H9 (cell line): ENCODE data around the gene MSH4. TPM values are rescaled to one million over a fixed set of nuclear protein-coding genes. Genes with fewer than 3 reads are reported as not detected.

Source experiments
- DNase-seq: peaks from one replicate; pipeline ENCODE4 v3.0.0-alpha.2; 2017
- H2AFZ ChIP-seq: one replicate; pipeline ENCODE4 v1.6.1; 2013; ENCODE audit warnings: mild to moderate bottlenecking, low read length, control low read depth, moderate library complexity
- H2AK5ac ChIP-seq: 2 replicates; pipeline ENCODE4 v1.6.1; 2013; ENCODE audit warnings: low read length, control low read depth, mixed read lengths; ENCODE audit not compliant: insufficient read length
- H2BK120ac ChIP-seq: one replicate; pipeline ENCODE4 v1.6.1; 2013; ENCODE audit warnings: low read depth, mild to moderate bottlenecking, low read length, control low read depth, inconsistent platforms; ENCODE audit not compliant: poor library complexity, severe bottlenecking
- H2BK12ac ChIP-seq: 2 replicates; pipeline ENCODE4 v1.6.1; 2013; ENCODE audit warnings: low read length, control low read depth, mixed read lengths, low read depth; ENCODE audit not compliant: insufficient read length
- H2BK15ac ChIP-seq: 2 replicates; pipeline ENCODE4 v1.6.1; 2013; ENCODE audit warnings: low read depth, low read length, control low read depth
- H2BK20ac ChIP-seq: one replicate; pipeline ENCODE4 v1.6.1; 2013; ENCODE audit warnings: low read depth, mild to moderate bottlenecking, low read length, control low read depth, inconsistent platforms; ENCODE audit not compliant: poor library complexity, severe bottlenecking
- H2BK5ac ChIP-seq: 2 replicates; pipeline ENCODE4 v1.6.1; 2013; ENCODE audit warnings: low read length, control low read depth, mixed read lengths; ENCODE audit not compliant: insufficient read length
- H3K14ac ChIP-seq: 2 replicates; pipeline ENCODE4 v1.6.1; 2013; ENCODE audit warnings: low read length, control low read depth; ENCODE audit not compliant: insufficient read depth
- H3K18ac ChIP-seq: 2 replicates; pipeline ENCODE4 v1.6.1; 2013; ENCODE audit warnings: low read depth, mild to moderate bottlenecking, mixed read lengths, low read length, control low read depth; ENCODE audit not compliant: insufficient read length
- H3K23ac ChIP-seq: 2 replicates; pipeline ENCODE4 v1.6.1; 2013; ENCODE audit warnings: low read length, control low read depth, mixed read lengths, low read depth; ENCODE audit not compliant: insufficient read length
- H3K23me2 ChIP-seq: 2 replicates; pipeline ENCODE4 v1.6.1; 2013; ENCODE audit warnings: low read depth, mild to moderate bottlenecking, mixed read lengths, low read length, control low read depth; ENCODE audit not compliant: insufficient read length, poor library complexity, severe bottlenecking
- H3K27ac ChIP-seq: 2 replicates; pipeline ENCODE4 v1.5.1; 2013; ENCODE audit warnings: low read length, control low read depth, mixed read lengths, low read depth; ENCODE audit not compliant: insufficient read length
- H3K27me3 ChIP-seq: 2 replicates; pipeline ENCODE4 v1.6.1; 2013; ENCODE audit warnings: low read length, control low read depth, inconsistent platforms; ENCODE audit not compliant: insufficient read depth
- H3K4ac ChIP-seq: 2 replicates; pipeline ENCODE4 v1.6.1; 2013; ENCODE audit warnings: low read depth, mild to moderate bottlenecking, control low read depth, inconsistent platforms, low read length, moderate library complexity
- H3K4me1 ChIP-seq: 2 replicates; pipeline ENCODE4 v1.6.1; 2013; ENCODE audit warnings: low read length, control low read depth, inconsistent platforms; ENCODE audit not compliant: insufficient read depth
- H3K4me2 ChIP-seq: 2 replicates; pipeline ENCODE4 v1.6.1; 2013; ENCODE audit warnings: low read length, control low read depth, mixed read lengths; ENCODE audit not compliant: insufficient read length, insufficient read depth
- H3K56ac ChIP-seq: 2 replicates; pipeline ENCODE4 v1.6.1; 2013; ENCODE audit warnings: low read depth, mild to moderate bottlenecking, mixed read lengths, low read length, control low read depth; ENCODE audit not compliant: insufficient read length
- H3K79me1 ChIP-seq: 2 replicates; pipeline ENCODE4 v1.6.1; 2013; ENCODE audit warnings: low read depth, mild to moderate bottlenecking, moderate library complexity, low read length, control low read depth, inconsistent platforms; ENCODE audit not compliant: insufficient read depth, poor library complexity, severe bottlenecking
- H3K79me2 ChIP-seq: 2 replicates; pipeline ENCODE4 v1.6.1; 2013; ENCODE audit warnings: low read length, control low read depth, inconsistent platforms; ENCODE audit not compliant: insufficient read depth
- H3K9ac ChIP-seq: 2 replicates; pipeline ENCODE4 v1.6.1; 2013; ENCODE audit warnings: low read length, control low read depth, mixed read lengths; ENCODE audit not compliant: insufficient read length; ENCODE audit errors: extremely low read depth
- H3K9me3 ChIP-seq: one replicate; pipeline ENCODE4 v1.6.1; 2013; ENCODE audit warnings: low read depth, low read length, inconsistent platforms; ENCODE audit not compliant: control insufficient read depth
- H3T11ph ChIP-seq: one replicate; pipeline ENCODE4 v1.6.1; 2013; ENCODE audit warnings: mild to moderate bottlenecking, low read length, control low read depth, inconsistent platforms
- H4K20me1 ChIP-seq: one replicate; pipeline ENCODE4 v1.6.1; 2013; ENCODE audit not compliant: control insufficient read depth, insufficient read length, insufficient read depth
- H4K5ac ChIP-seq: 2 replicates; pipeline ENCODE4 v1.6.1; 2013; ENCODE audit warnings: low read depth, mild to moderate bottlenecking, mixed read lengths, low read length, control low read depth; ENCODE audit not compliant: insufficient read length
- H4K8ac ChIP-seq: replicated peaks from 2 replicates; pipeline ENCODE4 v1.6.1; 2013; ENCODE audit warnings: low read length, control low read depth, mixed read lengths, low read depth; ENCODE audit not compliant: insufficient read length
- H4K91ac ChIP-seq: 2 replicates; pipeline ENCODE4 v1.6.1; 2013; ENCODE audit warnings: low read depth, mild to moderate bottlenecking, moderate library complexity, mixed read lengths, low read length, control low read depth; ENCODE audit not compliant: insufficient read length
- H3K27ac Mint-ChIP-seq, 3 experiments: 2 replicates in 2 of 3; 3 replicates in 1 of 3; pipeline ENCODE4 v1.8.0; 2020 to 2021; ENCODE audit warnings: mixed read lengths in 3 of 3, mild to moderate bottlenecking in 1 of 3, moderate library complexity in 1 of 3
- H3K27me3 Mint-ChIP-seq: 2 replicates; pipeline ENCODE4 v1.8.0; 2021; ENCODE audit warnings: low read depth, mild to moderate bottlenecking, moderate library complexity, mixed read lengths
- H3K36me3 Mint-ChIP-seq, 3 experiments: 2 replicates in 2 of 3; 3 replicates in 1 of 3; pipeline ENCODE4 v1.8.0; 2020 to 2021; ENCODE audit warnings: low read depth in 3 of 3, mixed read lengths in 3 of 3; ENCODE audit not compliant: insufficient read depth in 1 of 3
- H3K4me1 Mint-ChIP-seq, 2 experiments: 2 replicates each; pipeline ENCODE4 v1.8.0; 2020; ENCODE audit warnings: mixed read lengths in 2 of 2
- H3K4me3 Mint-ChIP-seq, 2 experiments: 2 replicates in 1 of 2; 3 replicates in 1 of 2; pipeline ENCODE4 v1.8.0; 2020 to 2021; ENCODE audit warnings: mild to moderate bottlenecking in 2 of 2, mixed read lengths in 2 of 2, moderate library complexity in 1 of 2
- H3K9me3 Mint-ChIP-seq, 2 experiments: 2 replicates in 1 of 2; 3 replicates in 1 of 2; pipeline ENCODE4 v1.8.0; 2020; ENCODE audit warnings: mild to moderate bottlenecking in 2 of 2, mixed read lengths in 2 of 2, moderate library complexity in 1 of 2
- total RNA-seq: library from RNA; stranded (reverse); gene quantifications from 2 replicates; pipeline ENCODE4 v1.2.1, GENCODE V29; 2021
- TF ChIP-seq, protein P1 (sequence below): fragments of 200-600 bp; sonication (generic); conservative IDR thresholded peaks from 3 replicates; pipeline ENCODE4 v1.8.0; 2021; ENCODE audit warnings: antibody characterized with exemption, mild to moderate bottlenecking

Gene MSH4
- total RNA-seq, 1 experiment from 2014 or later: 0.63 TPM

DNA sequence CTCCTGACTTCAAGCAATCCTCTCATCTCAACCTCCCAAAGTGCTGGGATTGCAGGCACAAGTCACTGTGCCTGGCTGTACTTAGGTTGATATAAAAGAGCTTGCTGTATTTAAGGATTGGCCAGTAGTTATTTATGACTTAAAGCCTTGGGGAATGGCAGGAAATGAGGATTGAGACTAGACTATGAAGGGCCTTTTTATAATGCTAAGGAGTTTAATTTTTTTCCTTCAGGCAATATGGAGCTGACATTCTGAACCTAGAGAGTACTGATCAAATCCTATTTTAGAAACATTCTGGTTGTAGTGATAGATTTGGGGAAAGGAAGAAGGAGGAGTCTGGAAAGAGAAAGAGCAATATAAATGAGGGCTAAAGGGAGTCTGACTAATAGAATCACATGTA, 44.7 kb downstream of the MSH4 start:
- H3K27me3 ChIP-seq: no peaks in the 10 kb centered on the region
- Mint-ChIP-seq H3K9me3 (peaks cover 0 to 7% of the 10 kb centered on the region in 2 experiments; a peak in 2 of 5 replicates), H3K27me3 (no peaks in the 10 kb centered on the region), H3K4me3 (no peak overlapping the region), H3K36me3 (no peaks in the 10 kb centered on the region; a peak in 2 of 7 replicates), H3K27ac (peak overlapping the region in 1 of 3 experiments; percentile 12; a peak in 1 of 7 replicates), H3K4me1 (no peaks in the 10 kb centered on the region)
- no peak for DNase-seq
- H3K23ac ChIP-seq: no peak overlapping the region
- H3K14ac ChIP-seq: no peak overlapping the region
- H4K20me1 ChIP-seq: no peaks in the 10 kb centered on the region
- no peaks in the 10 kb centered on the region for H3K23me2 ChIP-seq
- H3K27ac ChIP-seq: no peak overlapping the region
- H4K5ac ChIP-seq: no peak overlapping the region
- H3K79me1 ChIP-seq: no peaks in the 10 kb centered on the region
- no peak overlapping the region for H3K56ac ChIP-seq
- H3K4me2 ChIP-seq: no peak overlapping the region
- H4K8ac ChIP-seq: no peak overlapping the region
- no peak overlapping the region for H3K4ac ChIP-seq
- no peak overlapping the region for H2BK15ac ChIP-seq
- H3K18ac ChIP-seq: no peak overlapping the region
- no peak overlapping the region for H3T11ph ChIP-seq
- H3K9me3 ChIP-seq: no peaks in the 10 kb centered on the region
- no peaks in the 10 kb centered on the region for H3K4me1 ChIP-seq
- TF ChIP-seq, protein P1, sequence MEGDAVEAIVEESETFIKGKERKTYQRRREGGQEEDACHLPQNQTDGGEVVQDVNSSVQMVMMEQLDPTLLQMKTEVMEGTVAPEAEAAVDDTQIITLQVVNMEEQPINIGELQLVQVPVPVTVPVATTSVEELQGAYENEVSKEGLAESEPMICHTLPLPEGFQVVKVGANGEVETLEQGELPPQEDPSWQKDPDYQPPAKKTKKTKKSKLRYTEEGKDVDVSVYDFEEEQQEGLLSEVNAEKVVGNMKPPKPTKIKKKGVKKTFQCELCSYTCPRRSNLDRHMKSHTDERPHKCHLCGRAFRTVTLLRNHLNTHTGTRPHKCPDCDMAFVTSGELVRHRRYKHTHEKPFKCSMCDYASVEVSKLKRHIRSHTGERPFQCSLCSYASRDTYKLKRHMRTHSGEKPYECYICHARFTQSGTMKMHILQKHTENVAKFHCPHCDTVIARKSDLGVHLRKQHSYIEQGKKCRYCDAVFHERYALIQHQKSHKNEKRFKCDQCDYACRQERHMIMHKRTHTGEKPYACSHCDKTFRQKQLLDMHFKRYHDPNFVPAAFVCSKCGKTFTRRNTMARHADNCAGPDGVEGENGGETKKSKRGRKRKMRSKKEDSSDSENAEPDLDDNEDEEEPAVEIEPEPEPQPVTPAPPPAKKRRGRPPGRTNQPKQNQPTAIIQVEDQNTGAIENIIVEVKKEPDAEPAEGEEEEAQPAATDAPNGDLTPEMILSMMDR: no peak
- H4K91ac ChIP-seq: no peak overlapping the region
- H3K9ac ChIP-seq: no peak overlapping the region
- no peak overlapping the region for H2BK120ac ChIP-seq
- no peak overlapping the region for H2AFZ ChIP-seq
- no peaks in the 10 kb centered on the region for H3K79me2 ChIP-seq
- H2BK20ac ChIP-seq: no peak overlapping the region
- no peak overlapping the region for H2AK5ac ChIP-seq
- H2BK12ac ChIP-seq: no peak overlapping the region
- no peak overlapping the region for H2BK5ac ChIP-seq
